HuH-7.5 (cell line): ENCODE measurements around the gene CCDC50.

Experiments used
- DNase-seq: peaks from one replicate; pipeline ENCODE4 v3.0.0; 2011; ENCODE audit warnings: low spot score

CCDC50 gene

DNA sequence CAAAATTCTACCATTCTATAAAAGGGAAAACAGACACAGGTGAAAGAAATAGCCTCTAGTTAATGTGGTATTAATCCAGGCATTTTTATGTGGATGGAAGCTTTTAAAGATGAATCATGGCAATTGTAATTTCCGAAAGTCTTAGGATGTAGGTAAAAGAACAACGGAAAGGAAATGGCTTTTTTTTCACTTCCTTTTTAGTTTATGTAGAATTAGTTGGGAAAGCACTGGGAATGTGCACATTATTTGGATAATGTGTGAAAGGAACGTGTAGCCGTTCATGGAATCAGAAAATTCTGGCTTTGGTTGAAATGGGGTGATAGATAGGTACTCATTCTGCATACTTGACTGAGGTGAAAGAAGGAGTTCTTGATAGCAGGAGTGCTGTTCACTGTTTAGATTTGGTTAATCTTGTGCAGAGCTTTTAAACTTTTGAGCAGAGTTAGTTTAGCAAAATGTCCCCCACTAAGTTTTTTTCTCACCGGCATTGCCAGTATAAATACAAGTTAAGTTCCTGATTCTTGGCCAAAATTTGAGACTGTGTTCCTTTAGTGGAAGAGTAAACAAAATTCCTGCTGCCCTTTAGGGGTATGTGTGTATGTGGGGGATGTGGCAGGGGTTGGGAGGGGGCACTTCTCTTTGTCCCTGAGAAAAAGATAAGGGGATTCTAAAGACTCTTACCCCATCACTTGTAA, 21.3 kb downstream of the CCDC50 start:
- DNase-seq: no peak

GRCh38 chr3:191352014-191352413, 22.8 kb downstream of the CCDC50 start:
- DNase-seq: no peak

- no peak for DNase-seq
Measured at GRCh38 chr3:191353022-191353777, 24.0 kb downstream of the CCDC50 start.

DNA sequence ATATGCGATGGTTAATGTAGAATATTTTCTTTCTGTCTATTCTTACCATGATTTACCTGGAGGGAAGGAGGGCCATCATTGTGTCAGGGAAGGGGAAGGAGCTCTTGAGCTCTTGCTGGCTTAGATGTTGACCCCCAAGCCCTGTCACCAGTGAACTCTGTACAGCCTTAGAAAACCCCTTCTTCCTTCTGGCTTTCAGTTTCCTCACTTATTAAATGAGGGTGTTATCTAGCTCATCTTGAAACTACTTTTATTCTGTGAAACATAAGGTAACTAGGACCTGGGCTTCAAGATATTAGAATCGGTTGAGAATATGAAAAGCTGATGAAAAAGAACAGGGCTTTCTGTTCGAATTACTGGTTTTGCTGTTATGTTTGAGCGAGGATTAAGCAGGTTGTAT, 26.2 kb downstream of the CCDC50 start:
- no peak for DNase-seq

DNA sequence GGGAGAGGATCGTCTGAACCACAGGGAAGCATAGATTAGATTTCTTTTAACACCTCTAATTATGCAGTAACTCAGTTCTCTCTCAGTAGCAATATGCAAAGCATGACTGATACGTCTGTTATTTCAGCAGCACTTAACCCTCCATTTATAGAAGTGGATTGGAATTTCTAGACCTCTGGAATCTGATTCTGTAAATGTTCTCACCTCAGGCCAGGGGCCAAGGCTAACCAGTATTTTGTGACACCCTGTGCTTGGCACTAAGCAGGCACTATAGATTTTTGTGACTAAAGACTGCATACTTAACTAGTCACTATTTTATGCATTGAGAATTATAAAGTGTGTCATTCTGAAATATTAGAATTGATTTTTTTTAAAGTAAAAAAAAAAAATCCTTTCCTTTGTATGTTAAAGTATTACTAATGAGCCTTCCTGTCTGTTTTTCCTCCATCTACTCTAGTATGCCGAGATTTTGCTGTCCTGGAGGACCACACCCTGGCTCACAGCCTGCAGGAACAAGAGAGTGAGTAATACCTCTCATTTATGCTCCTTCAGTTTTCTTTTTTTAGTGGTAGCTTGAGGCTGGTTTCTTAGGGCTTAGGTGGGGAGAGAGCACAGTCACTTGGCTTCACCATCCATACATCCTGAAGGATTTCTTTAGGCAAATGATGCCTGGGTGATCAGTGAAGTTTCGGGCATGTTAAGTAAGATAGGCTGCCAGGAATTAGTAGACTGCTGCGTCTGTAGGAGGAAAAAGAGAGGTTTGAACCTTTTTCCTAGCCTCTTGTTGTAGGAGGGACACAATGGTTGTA, 27.6 kb downstream of the CCDC50 start:
- DNase-seq: no peak

DNA sequence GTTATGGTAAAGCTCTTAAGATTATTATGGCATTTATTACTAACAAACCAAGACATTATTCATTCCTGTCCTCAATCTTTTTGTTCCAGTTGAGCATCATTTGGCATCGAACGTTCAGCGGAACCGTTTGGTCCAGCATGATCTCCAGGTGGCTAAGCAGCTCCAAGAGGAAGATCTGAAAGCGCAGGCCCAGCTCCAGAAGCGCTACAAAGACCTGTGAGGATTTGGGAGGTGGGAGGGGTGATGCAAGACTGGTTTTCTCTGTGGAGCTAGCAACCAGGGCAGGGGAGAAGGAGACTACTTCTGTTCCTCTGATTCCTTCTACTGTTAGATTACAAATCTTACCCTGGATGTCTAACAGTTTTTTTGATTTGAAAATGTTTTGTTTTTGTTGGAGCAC, 28.7 kb downstream of the CCDC50 start:
- DNase-seq: no peak

DNA sequence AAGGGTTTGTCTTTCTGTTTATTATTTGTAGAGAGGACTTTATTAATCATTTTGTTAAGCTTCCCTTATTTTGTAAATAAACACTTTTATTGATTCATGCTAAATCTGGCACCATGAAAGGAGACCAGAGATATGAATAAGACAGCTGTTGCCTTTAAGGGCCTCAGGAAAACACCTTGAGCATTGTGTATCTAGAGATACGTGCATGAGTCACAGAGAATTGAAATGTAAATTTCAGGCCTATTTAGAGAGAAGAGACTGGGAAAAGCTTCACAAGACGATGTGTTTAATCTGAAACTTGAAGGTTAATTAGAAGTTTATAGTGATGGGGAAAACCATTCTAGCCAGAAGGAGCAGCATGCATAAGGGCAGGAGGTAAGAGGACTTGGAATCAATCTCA, 29.7 kb downstream of the CCDC50 start:
- DNase-seq: no peak

- no peak for DNase-seq
Measured at GRCh38 chr3:191360620-191361019, 31.4 kb downstream of the CCDC50 start.

DNA sequence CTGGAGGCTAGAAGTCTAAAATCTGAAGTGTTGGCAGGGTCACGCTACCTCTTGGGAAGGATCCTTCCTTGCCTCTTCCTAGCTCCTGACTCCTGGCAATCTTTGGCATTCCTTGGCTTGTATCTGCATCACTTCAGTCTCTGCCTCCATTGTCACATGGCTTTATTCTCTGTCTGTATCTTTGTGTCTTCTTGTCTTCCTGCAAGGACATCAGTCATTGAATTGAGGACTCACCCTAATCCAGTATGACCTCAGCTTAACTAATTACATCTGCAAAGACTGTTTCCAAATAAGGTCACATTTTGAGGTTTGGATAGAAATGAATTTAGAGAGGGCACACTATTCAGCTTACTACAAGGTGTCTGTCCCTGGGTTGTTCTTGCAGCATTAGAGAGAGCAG, 32.3 kb downstream of the CCDC50 start:
- no peak for DNase-seq

DNA sequence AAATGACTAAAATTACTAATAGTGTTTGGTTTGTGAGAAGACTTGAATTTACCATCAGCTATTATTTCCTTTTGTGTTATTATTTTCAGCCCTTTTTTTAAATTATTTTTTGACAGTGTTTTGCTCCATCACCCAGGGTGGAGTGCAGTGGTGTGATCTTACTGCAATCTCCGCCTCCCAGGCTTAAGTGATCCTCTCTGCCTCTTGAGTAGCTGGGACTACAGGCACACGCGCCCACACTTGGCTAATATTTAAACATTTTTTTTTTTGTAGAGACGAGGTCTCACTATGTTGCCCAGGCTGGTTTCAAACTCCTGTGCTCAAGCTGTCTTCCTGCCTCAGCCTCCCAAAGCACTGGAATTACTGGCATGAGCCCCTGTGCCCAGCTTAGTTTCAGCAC, 32.8 kb downstream of the CCDC50 start:
- DNase-seq: no peak

DNA sequence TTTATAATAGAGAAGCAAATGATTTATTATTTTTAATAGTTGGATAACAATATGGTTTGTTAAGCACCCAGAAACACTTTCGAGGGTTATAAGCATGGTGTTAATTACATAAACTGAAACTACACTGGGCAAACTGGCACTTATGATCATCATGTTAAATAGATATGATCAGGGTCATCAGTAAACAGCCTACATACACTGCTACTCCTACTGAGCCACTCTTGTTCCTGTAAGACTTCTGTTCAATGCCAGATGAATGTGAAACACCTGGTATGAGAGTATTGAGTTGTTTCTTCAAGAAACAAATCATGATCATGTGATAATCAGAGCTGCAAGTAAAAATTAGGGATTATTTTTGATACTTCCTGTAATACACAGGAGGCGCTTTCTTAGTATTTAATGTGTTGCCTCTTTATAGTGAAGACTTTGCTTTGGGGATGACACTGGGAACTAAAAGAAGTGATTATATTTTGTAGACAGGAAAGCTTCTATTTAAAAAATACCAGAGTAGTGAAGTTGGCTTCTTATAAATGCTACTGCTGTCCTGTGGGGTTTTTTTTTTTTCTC, 33.4 kb downstream of the CCDC50 start:
- DNase-seq: no peak

DNA sequence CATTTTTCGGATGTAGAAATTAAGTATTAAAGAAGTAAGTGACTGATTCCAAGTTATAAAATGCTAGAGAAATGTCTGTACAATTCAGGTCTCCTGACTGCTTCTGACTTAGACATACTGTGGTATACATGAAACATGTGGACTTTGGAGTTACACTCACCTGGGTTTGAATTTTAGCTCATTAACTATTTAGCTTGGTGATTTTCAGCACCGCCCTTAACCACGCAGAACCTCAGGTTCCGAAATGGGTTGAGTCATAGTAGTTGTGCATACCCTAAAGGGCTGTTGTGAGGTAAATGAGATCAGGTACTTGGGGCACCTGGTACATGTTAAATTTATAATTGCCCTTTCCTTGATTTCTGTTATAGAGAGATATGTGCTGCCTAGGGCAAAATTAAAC, 34.0 kb downstream of the CCDC50 start:
- no peak for DNase-seq

- DNase-seq: no peak
Measured at GRCh38 chr3:191366675-191367074, 37.5 kb downstream of the CCDC50 start.

GRCh38 chr3:191368755-191369615, 39.8 kb downstream of the CCDC50 start:
- DNase-seq: no peak

DNA sequence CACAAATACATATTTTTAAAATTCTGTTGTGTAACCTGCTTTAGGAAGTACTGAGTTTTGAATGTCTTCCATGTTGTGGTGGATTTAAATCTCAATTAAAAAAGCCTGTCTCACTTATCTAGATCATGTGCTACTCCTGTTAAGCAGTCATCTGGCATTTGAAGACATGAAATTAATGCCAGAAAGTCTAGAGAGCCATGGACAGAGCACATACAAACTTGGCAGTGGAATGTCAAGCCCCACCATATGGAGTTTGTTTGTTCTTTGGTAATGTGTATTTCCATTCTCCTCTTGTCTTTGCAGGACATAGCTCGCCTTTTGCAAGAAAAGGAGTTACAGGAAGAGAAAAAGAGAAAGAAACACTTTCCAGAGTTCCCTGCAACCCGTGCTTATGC, 40.4 kb downstream of the CCDC50 start:
- DNase-seq: no peak

DNA sequence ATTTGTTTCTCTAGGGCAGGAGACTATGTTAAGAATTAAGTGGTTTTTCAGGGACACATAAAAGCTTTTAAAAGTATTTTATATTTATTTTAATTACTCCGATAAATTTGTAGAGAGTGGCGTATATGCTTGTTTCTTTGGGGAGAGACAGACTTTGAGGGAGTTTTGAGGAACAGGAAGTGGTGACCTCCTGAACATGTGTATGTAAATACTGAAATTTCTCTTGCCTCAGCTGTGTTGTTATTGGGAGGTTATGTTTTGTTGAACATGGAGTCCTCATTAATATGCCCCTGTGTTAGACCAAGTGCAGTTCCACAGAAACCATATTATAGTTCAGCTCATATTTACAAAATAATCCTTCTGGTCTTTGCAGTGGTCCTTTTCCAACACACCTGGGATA, 42.9 kb downstream of the CCDC50 start:
- no peak for DNase-seq

DNA sequence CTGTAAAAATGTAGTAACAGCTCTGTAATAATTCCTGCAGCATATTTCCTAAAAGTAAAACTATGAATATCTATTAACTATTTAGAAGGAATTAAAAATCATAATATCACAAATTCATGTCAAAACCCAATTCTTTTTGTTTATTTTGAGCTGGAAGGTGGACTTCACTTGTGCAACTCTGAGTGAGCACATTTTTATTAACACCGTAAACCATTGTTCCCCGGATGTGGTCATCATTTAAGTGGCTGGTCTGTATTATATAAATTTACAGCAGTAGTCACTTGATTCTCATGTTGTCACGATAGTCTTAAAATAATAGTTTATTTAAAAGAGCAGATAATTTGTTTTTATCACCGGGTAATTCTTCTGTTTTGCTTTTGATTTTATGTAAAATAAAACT, 44.1 kb downstream of the CCDC50 start:
- DNase-seq: no peak

DNA sequence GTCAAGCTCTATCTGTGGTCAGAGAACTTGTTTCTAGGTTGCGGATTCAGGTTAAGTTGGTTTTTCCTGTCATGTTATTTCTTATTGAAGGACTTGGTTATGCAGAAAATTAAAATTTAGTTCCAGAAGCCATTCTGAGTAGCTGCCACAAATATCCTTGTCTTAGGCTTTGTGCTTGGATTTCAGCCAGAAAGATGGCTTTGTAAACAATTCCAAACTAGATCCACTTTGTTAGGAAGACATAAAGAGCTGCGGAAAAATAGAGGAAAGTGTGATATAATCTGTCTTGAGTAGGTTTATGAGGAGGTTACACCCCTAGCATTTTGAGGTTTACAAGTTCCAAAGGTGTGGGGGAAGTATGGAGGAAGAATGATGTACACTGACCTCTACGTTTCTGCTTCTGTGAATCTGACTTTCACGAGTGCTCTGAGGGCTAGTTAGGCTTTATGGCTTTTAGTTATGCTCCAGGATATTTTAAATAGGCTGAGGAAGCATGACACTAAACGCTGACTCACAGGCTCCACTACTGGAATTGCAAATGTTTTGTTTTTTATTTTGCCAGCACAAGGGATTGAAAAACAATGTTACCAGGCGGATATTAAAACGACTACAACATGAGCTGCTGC, 47.4 kb downstream of the CCDC50 start:
- no peak for DNase-seq

DNA sequence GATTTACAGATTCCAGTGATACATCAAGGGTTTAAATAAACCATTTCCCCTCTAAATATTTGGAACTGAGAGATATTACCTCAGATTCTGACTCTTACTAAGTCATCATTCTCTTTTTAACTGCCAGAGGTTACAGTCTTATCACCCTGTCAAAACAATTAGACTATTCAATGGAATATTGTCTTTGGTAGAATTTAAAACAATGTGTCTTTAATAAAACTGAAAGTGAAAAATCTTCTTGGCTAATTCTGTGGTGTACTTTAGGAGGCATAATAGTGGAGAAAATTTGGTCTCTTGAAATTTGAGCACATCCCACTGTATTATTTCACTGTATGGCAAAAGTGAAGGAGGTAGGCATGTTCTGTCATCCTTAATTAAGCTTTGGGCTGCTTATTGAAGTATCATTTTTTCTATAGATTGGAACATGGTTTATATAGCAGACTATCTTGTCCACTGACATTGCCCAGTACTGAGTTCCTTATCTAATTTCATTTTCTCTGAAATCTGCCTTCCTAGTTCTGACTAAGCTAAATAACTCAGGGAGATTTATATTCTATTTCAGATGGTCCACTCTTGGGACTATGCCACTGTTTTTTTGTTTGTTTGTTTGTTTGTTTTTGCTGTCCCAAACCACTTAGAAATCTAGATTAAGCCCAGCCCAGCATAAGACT, 49.1 kb downstream of the CCDC50 start:
- DNase-seq: no peak

DNA sequence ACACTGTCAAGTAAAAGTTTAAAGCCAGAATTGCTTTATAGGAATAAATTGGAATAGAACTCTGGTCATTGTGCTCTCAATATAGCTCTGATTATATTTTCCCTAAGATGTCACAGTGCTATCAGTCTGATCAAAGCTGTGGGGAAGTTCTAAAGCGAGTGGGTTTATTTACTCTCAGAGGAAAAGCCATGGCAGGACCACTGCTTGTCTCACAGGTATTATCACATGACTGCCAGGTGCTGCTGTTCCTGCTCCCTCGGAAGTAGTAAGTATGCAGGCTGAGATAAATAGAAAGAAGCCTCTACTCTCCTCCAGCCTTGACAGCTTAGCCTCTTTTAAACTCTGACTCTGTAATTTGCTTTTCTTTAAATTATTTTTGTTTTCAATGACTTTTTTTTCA, 50.3 kb downstream of the CCDC50 start:
- DNase-seq: no peak

DNA sequence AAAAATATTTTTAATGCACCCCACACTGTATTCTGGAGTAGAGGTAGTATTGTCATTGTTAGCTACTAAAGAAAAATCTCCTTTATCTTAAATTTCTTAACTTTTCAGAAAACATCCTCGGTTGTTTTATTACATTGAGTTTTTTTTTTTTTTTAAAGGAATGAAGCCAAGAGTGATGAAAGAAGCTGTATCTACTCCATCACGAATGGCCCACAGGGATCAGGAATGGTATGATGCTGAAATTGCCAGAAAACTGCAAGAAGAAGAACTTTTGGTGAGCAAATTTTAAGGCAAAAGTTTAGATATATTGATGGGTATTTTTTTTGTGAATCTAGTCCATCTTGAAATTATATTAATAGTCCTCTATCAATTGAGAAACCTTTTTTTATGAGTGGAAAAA, 50.8 kb downstream of the CCDC50 start:
- DNase-seq: no peak
